Tibial nerve (tissue), 4 donors: ENCODE measurements around the gene ACAP1. TPM values are rescaled to one million over a fixed set of nuclear protein-coding genes. Genes with fewer than 3 reads are reported as not detected.
A peak's percentile ranks its signal among the peaks of the same experiment; 100 is the strongest.

Experiments
- DNase-seq, 2 donors: peaks; one replicate each; pipeline ENCODE4 v3.0.0-alpha.2; 2019; ENCODE audit warnings: low spot score in 2 of 2
- H3K27ac ChIP-seq, 4 donors: fragments of 200-600 bp; sonication (generic) in 3 of 4; one replicate each; pipeline ENCODE4 v1.5.1; 2017 to 2019; ENCODE audit warnings: mild to moderate bottlenecking in 1 of 4
- H3K27me3 ChIP-seq, 2 donors: fragments of 200-600 bp; sonication (generic) in 1 of 2; one replicate each; pipeline versions ENCODE4 v1.5.1 to v1.6.0; 2017 to 2019
- H3K36me3 ChIP-seq, 3 donors: fragments of 200-600 bp; sonication (generic); one replicate each; pipeline ENCODE4 v1.5.1; 2018 to 2019
- H3K4me1 ChIP-seq, 4 donors: fragments of 200-600 bp; sonication (generic) in 3 of 4; one replicate each; pipeline ENCODE4 v1.5.1; 2017 to 2019
- H3K4me3 ChIP-seq, 4 donors: fragments of 200-600 bp; sonication (generic) in 3 of 4; one replicate each; pipeline ENCODE4 v1.5.1; 2017 to 2019; ENCODE audit warnings: mild to moderate bottlenecking in 1 of 4, moderate library complexity in 1 of 4
- H3K9me3 ChIP-seq, 4 donors: fragments of 200-600 bp; sonication (generic) in 3 of 4; one replicate each; pipeline ENCODE4 v1.5.1; 2017 to 2019
- EP300 ChIP-seq, 2 donors: sonication (generic); formaldehyde crosslinking; IDR thresholded peaks; one replicate each; pipeline ENCODE4 v1.6.1; 2017; ENCODE audit warnings: antibody characterized with exemption in 2 of 2, mild to moderate bottlenecking in 1 of 2
- POLR2A ChIP-seq, 2 donors: fragments of 450-650 bp; IDR thresholded peaks; one replicate each; pipeline ENCODE4 v1.6.1; 2017; ENCODE audit warnings: antibody characterized with exemption in 2 of 2, mild to moderate bottlenecking in 2 of 2, moderate library complexity in 2 of 2
- WGBS, 2 donors: methylation state at CpG; one replicate each; pipeline ENCODE4 v1.1.5; 2018; 5-methylcytosine and 5-hydroxymethylcytosine counted together
- total RNA-seq, 4 donors: library from RNA; depleted of rRNA; stranded (reverse); fragments of >200 nt; gene quantifications; one replicate each; pipeline ENCODE4 v1.1.0, GENCODE V29; 2016
- TF ChIP-seq, protein P1 (sequence below), 5 experiments: fragments of 200-600 bp in 3 of 5; fragments of 450-650 bp in 2 of 5; sonication (generic) in 3 of 5; IDR thresholded peaks; one replicate each; pipeline ENCODE4 v1.5.1; 2016 to 2019; ENCODE audit warnings: antibody characterized with exemption in 5 of 5, mild to moderate bottlenecking in 3 of 5, moderate library complexity in 2 of 5

The ACAP1 gene
- total RNA-seq, 4 donors from 2014 or later, result 8.1 to 33.1 (median 11.2) TPM

- H3K4me1 ChIP-seq, result peaks cover 0 to 48% (median 22%) of the 10 kb centered on the region in 4 donors
- H3K4me3 ChIP-seq, result no peak overlapping the region
- H3K9me3 ChIP-seq, result no peaks in the 10 kb centered on the region
- TF ChIP-seq POLR2A (IDR thresholded peaks at IDR 0.05) (no peak), EP300 (IDR thresholded peaks at IDR 0.05) (no peak)
- TF ChIP-seq, protein P1, sequence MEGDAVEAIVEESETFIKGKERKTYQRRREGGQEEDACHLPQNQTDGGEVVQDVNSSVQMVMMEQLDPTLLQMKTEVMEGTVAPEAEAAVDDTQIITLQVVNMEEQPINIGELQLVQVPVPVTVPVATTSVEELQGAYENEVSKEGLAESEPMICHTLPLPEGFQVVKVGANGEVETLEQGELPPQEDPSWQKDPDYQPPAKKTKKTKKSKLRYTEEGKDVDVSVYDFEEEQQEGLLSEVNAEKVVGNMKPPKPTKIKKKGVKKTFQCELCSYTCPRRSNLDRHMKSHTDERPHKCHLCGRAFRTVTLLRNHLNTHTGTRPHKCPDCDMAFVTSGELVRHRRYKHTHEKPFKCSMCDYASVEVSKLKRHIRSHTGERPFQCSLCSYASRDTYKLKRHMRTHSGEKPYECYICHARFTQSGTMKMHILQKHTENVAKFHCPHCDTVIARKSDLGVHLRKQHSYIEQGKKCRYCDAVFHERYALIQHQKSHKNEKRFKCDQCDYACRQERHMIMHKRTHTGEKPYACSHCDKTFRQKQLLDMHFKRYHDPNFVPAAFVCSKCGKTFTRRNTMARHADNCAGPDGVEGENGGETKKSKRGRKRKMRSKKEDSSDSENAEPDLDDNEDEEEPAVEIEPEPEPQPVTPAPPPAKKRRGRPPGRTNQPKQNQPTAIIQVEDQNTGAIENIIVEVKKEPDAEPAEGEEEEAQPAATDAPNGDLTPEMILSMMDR (IDR thresholded peaks at IDR 0.05), result no peak
- WGBS, 2 donors, result 61 to 65% methylated on average over 15 to 18 of the region's 19 CpGs
- no peaks in the 10 kb centered on the region for H3K36me3 ChIP-seq
- peak overlapping the region in 1 of 4 donors; percentile 96 for H3K27ac ChIP-seq
- no peaks in the 10 kb centered on the region for H3K27me3 ChIP-seq
- DNase-seq, result no peak
Measured at GRCh38 chr17:7347630-7348477, 11.5 kb downstream of the ACAP1 start.

DNA sequence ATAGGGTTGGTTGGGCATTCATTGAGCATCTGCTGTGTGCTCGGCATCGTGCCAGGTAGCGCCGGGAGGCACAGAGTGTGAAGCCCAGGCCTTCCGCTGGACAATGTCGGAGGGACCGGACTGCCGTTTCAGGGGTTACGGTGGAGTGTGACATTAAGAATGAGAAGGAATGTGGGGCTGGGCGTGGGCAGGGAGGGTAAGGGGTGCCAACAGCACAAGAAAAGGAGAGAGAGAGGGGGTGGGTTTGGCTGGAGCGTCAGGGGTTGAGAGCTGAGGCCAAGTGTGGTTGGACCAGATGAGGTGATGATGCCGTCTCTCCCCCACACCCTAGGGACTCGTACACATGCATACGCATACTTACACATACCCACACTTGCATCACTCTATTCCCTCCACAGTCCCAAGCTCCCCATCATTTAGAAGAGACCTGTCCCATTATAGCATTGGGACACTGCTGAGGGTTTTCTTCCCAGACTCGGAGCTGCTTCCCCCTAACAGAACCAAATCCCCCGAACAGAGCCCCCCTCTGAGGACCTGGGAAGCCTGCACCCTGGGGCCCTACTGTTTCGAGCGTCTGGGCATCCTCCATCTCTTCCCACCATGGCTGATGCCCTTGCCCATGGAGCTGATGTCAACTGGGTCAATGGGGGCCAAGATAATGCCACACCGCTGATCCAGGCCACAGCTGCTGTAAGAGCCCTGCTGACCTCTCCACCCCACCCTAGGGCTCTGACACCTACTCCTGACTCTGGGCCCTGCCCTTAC lies 12.3 kb downstream of the ACAP1 start:
- Histone ChIP-seq H3K4me3 (no peak overlapping the region), H3K36me3 (no peaks in the 10 kb centered on the region), H3K4me1 (peaks cover 0 to 56% (median 30%) of the 10 kb centered on the region in 4 donors), H3K9me3 (no peaks in the 10 kb centered on the region), H3K27ac (peak overlapping the region in 3 of 4 donors; percentile 96 to 100 (median 96)), H3K27me3 (no peaks in the 10 kb centered on the region)
- TF ChIP-seq EP300 (IDR thresholded peaks at IDR 0.05), result no peak
- no peak for TF ChIP-seq POLR2A (IDR thresholded peaks at IDR 0.05)
- TF ChIP-seq, protein P1 (IDR thresholded peaks at IDR 0.05), result no peak
- no peak for DNase-seq
- WGBS, 2 donors, result 55 to 61% methylated on average over 19 of the region's 19 CpGs

- H3K36me3 ChIP-seq, result no peaks in the 10 kb centered on the region
- peak; percentile 85 to 88 for DNase-seq
- peak in 1 of 2 donors; percentile 76 for TF ChIP-seq EP300 (IDR thresholded peaks at IDR 0.05)
- peak; percentile 2 to 49 for TF ChIP-seq POLR2A (IDR thresholded peaks at IDR 0.05)
- TF ChIP-seq, protein P1 (IDR thresholded peaks at IDR 0.05), result peak in 3 of 5 experiments; percentile 29 to 61 (median 56)
- H3K27ac ChIP-seq, result peak within 1 kb of the TSS; percentile 91 to 100 (median 96)
- H3K4me1 ChIP-seq, result peaks cover 0 to 79% (median 44%) of the 10 kb centered on the region in 4 donors
- WGBS, 2 donors, result 1% methylated on average over 39 to 49 of the region's 91 CpGs
- peak within 1 kb of the TSS; percentile 71 to 95 (median 76) for H3K4me3 ChIP-seq
- H3K27me3 ChIP-seq, result no peaks in the 10 kb centered on the region
- no peaks in the 10 kb centered on the region for H3K9me3 ChIP-seq
Measured at GRCh38 chr17:7351665-7352502, 15.6 kb downstream of the ACAP1 start, which contains the start of gene KCTD11. Gene KCTD11, plus strand, starts transcription at chr17:7352162.

DNA sequence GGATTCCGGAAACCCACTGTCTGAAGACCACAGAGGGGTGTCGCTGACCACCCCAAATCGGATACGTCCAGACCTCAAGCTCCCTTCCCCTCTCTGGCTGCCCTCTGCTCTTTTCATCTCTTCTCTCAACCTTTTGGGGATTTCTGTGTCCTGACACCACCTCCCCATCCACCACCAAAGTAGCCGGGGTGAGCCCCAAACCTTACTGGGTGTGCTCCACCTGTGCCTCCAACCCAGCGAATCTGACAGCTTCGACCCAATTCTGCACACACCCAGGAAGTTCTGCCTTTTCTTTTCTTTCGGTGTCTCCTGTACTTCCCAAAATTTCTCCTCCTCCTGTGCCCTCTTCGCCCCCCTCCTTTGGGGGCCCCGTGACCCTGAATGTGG lies 16.2 kb downstream of the ACAP1 start:
- DNase-seq, result no peak
- 20 to 24% methylated on average over 10 of the region's 10 CpGs for WGBS, 2 donors
- Histone ChIP-seq H3K27me3 (no peaks in the 10 kb centered on the region), H3K27ac (peak overlapping the region; percentile 91 to 100 (median 96)), H3K36me3 (no peaks in the 10 kb centered on the region), H3K4me3 (peak overlapping the region; percentile 71 to 95 (median 76)), H3K9me3 (no peaks in the 10 kb centered on the region), H3K4me1 (peaks cover 0 to 82% (median 47%) of the 10 kb centered on the region in 4 donors)
- TF ChIP-seq, protein P1 (IDR thresholded peaks at IDR 0.05), result peak in 2 of 5 experiments; percentile 27 to 41
- TF ChIP-seq EP300 (IDR thresholded peaks at IDR 0.05) (no peak), POLR2A (IDR thresholded peaks at IDR 0.05) (no peak)
